HCT116 (cell line): ENCODE data around the gene C2CD2. TPM values are rescaled to one million over a fixed set of nuclear protein-coding genes. Genes with fewer than 3 reads are reported as not detected.

Experiments used
- ATAC-seq: fragments of 200-7000 bp; cut with Tn5 transposase; 2 replicates; pipeline ENCODE4 v1.9.1; 2020; ENCODE audit warnings: mild to moderate bottlenecking, moderate library complexity
- BruUV-seq: library from RNA; stranded (reverse); fragments of 400-500 nt; replicated peaks from 2 replicates; lab custom pipeline; 2021; lab: Mats Ljungman, UMichigan
- CTCF ChIA-PET: fragments of 300-600 bp; sonication (Branson Sonifier 250); formaldehyde crosslinking; loops from one replicate; lab custom pipeline; 2021; ENCODE audit warnings: antibody characterized with exemption; lab: Charles Lee
- POLR2A ChIA-PET: fragments of 300-600, 350-600 bp; sonication (Branson Sonifier 250); formaldehyde crosslinking; loops from one replicate; lab custom pipeline; 2021; ENCODE audit warnings: antibody characterized with exemption; lab: Charles Lee
- RAD21 ChIA-PET, 2 experiments: fragments of 300-600 bp; sonication (Branson Sonifier 250); formaldehyde crosslinking; loops; one replicate each; lab custom pipeline; 2023; ENCODE audit warnings: low total read pairs in 2 of 2; ENCODE audit not compliant: uncharacterized antibody in 2 of 2, unreplicated experiment in 2 of 2, low non-redundant PET in 1 of 2; lab: Charles Lee
- DNase-seq: peaks from one replicate; pipeline ENCODE4 v3.0.0-alpha.2; 2010; ENCODE audit warnings: low read depth, low spot score
- H2AFZ ChIP-seq: fragments of 200-600 bp; shearing (Covaris generic), sonication (generic); 2 replicates; pipeline ENCODE4 v1.6.1; 2017; ENCODE audit warnings: low read depth, mixed run types, mixed read lengths, antibody characterized with exemption, low read length; ENCODE audit not compliant: poor library complexity, severe bottlenecking
- H3K27ac ChIP-seq: 2 replicates; pipeline ENCODE4 v1.5.1; 2012; ENCODE audit warnings: low read depth, low read length
- H3K27me3 ChIP-seq: fragments of 200-600 bp; sonication (generic); 2 replicates; pipeline ENCODE4 v1.6.1; 2016; ENCODE audit warnings: mixed run types, low read length, mixed read lengths; ENCODE audit not compliant: insufficient read depth
- H3K36me3 ChIP-seq, 2 experiments: fragments of 200-500 bp in 1 of 2; fragments of 200-600 bp in 1 of 2; sonication (Bioruptor generic) in 1 of 2; sonication (generic) in 1 of 2; 2 replicates each; pipeline versions ENCODE4 v1.5.1 to v1.6.1; 2014 to 2016; ENCODE audit warnings: low read length in 2 of 2, inconsistent platforms in 1 of 2, mixed read lengths in 1 of 2, mixed run types in 1 of 2; ENCODE audit not compliant: insufficient read depth in 2 of 2, control insufficient read depth in 1 of 2
- H3K4me1 ChIP-seq, 2 experiments: fragments of 200-600 bp in 1 of 2; sonication (generic) in 1 of 2; 2 replicates each; pipeline versions ENCODE4 v1.5.1 to v1.6.1; 2012 to 2017; ENCODE audit warnings: low read length in 2 of 2, inconsistent platforms in 1 of 2, mild to moderate bottlenecking in 1 of 2, mixed read lengths in 1 of 2, mixed run types in 1 of 2, moderate library complexity in 1 of 2; ENCODE audit not compliant: insufficient read depth in 2 of 2, control insufficient read depth in 1 of 2
- H3K4me2 ChIP-seq: fragments of 200-600 bp; sonication (generic); 2 replicates; pipeline ENCODE4 v1.6.1; 2017; ENCODE audit warnings: mixed run types, low read length, mixed read lengths
- H3K4me3 ChIP-seq, 2 experiments: fragments of 200-600 bp in 1 of 2; sonication (generic) in 1 of 2; replicated peaks in 1 of 2; 2 replicates each; pipeline ENCODE4 v1.5.1; 2011 to 2016; ENCODE audit warnings: low read length in 2 of 2, control low read depth in 1 of 2, low read depth in 1 of 2, mild to moderate bottlenecking in 1 of 2, mixed read lengths in 1 of 2, mixed run types in 1 of 2
- H3K79me2 ChIP-seq: fragments of 200-600 bp; sonication (generic); 2 replicates; pipeline ENCODE4 v1.6.1; 2017; ENCODE audit warnings: mild to moderate bottlenecking, mixed run types, low read length, moderate library complexity, mixed read lengths; ENCODE audit not compliant: insufficient read depth
- H3K9ac ChIP-seq: fragments of 200-600 bp; sonication (generic); 2 replicates; pipeline ENCODE4 v1.6.1; 2016; ENCODE audit warnings: low read length, mixed read lengths
- H3K9me2 ChIP-seq: fragments of 200-600 bp; sonication (generic), shearing (Covaris generic); 2 replicates; pipeline ENCODE4 v1.6.1; 2017; ENCODE audit warnings: mixed run types, mild to moderate bottlenecking, moderate library complexity; ENCODE audit not compliant: insufficient read depth
- H3K9me3 ChIP-seq, 2 experiments: fragments of 200-500 bp in 1 of 2; fragments of 200-600 bp in 1 of 2; sonication (Bioruptor generic) in 1 of 2; sonication (generic) in 1 of 2; 2 replicates each; pipeline ENCODE4 v1.6.1; 2014 to 2017; ENCODE audit warnings: low read length in 2 of 2, mixed read lengths in 2 of 2, inconsistent platforms in 1 of 2, low read depth in 1 of 2, mild to moderate bottlenecking in 1 of 2, mixed run types in 1 of 2, moderate library complexity in 1 of 2; ENCODE audit not compliant: control insufficient read depth in 1 of 2, insufficient read depth in 1 of 2
- H4K20me1 ChIP-seq: fragments of 200-600 bp; sonication (generic), shearing (Covaris generic); 2 replicates; pipeline ENCODE4 v1.6.1; 2017; ENCODE audit warnings: mixed run types, mild to moderate bottlenecking, moderate library complexity; ENCODE audit not compliant: insufficient read depth
- CBX3 ChIP-seq: IDR thresholded peaks from 2 replicates; pipeline ENCODE4 v1.6.1; 2012; ENCODE audit warnings: low read depth
- ELF1 ChIP-seq: IDR thresholded peaks from 2 replicates; pipeline ENCODE4 v1.6.1; 2012; ENCODE audit warnings: low read depth, borderline replicate concordance
- POLR2AphosphoS5 ChIP-seq: IDR thresholded peaks from 2 replicates; pipeline ENCODE4 v1.6.1; 2011; ENCODE audit warnings: mild to moderate bottlenecking, low read depth, low read length, moderate library complexity
- SIN3A ChIP-seq: IDR thresholded peaks from 2 replicates; pipeline ENCODE4 v1.6.1; 2012; ENCODE audit warnings: low read depth
- intact Hi-C: fragments of 100-400 bp; cut with micrococcal nuclease; formaldehyde crosslinking; loops from 2 replicates; pipeline ENCODE4 v1.10.0; 2022
- total RNA-seq: library from RNA; stranded (reverse); gene quantifications from one replicate; pipeline ENCODE4 v1.2.1, GENCODE V29; 2021; ENCODE audit not compliant: unreplicated experiment
- TF ChIP-seq, protein P1 (sequence below): IDR thresholded peaks from 2 replicates; pipeline ENCODE4 v1.6.1; 2012
- TF ChIP-seq, protein P2 (sequence below): IDR thresholded peaks from 2 replicates; pipeline ENCODE4 v1.6.1; 2012

Gene C2CD2
- total RNA-seq, 1 experiment from 2014 or later, result 22.0 TPM

DNA sequence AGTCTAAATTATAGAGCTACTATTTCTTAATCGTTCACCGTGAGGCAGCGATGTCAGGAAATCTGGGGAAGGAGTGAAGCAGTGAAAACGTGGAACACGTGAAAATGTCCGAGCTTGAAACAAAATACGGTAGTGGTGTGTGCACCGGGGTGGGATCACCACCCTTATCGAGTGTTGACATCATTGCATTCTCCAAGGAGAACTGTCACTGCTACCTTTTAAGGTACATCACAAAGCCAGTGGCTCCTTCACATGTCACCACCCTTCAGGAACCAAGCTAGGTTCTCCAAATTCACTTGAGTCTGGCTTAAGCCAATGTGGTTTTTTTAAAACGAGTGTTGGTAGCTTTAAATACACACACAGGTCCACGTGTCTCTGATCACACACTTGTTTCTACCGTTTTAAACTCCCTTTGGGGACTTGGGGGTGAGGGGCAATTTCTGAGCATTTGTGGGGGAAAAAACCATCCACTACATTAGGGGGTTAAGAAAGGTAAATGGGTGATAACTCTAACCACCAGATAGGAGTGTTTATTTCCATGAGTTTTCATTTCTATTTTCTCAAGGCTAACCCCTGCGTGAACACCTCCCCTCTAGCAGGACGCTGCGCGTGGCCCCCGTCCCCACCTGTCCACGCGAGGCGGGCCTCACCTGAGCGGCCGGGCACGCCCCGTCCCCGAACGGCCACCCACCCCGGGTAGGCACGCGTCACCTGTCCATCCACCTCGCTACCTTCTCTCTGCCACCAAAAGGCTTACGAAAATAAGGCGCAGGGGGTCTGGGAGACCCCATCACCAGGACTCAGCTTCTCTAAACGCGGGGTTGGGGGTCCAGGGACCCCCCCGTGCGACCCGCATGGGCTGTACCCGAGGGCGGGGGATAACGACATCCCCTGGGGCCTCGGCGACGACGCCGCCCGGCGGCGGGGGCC, 75.7 kb downstream of the C2CD2 start:
- no peak; the same call in 1 of the 2 replicates for TF ChIP-seq SIN3A
- no peak; the same call in 1 of the 2 replicates for TF ChIP-seq POLR2AphosphoS5
- TF ChIP-seq ELF1, result no peak
- TF ChIP-seq, protein P1, sequence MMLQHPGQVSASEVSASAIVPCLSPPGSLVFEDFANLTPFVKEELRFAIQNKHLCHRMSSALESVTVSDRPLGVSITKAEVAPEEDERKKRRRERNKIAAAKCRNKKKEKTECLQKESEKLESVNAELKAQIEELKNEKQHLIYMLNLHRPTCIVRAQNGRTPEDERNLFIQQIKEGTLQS, result no peak
- TF ChIP-seq CBX3, result no peak
- TF ChIP-seq, protein P2, sequence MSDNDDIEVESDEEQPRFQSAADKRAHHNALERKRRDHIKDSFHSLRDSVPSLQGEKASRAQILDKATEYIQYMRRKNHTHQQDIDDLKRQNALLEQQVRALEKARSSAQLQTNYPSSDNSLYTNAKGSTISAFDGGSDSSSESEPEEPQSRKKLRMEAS, result peak; percentile 19; the same call in 1 of the 2 replicates
- ChIA-PET CTCF (interaction anchor here (1.3 to 1.5 kb wide), 2 partner anchors 239 to 265 kb away, joined by 5 to 6 read pairs; no protein-coding TSS in a partner anchor), POLR2A (no interaction called here), RAD21 (no interaction called here)
- intact Hi-C loops, result loop anchor here (2.0 to 10.0 kb wide), 4 partner anchors 61 to 237 kb away; partner anchors contain the start of gene C2CD2
- BruUV-seq, result TSS peak; percentile 57
- H3K79me2 ChIP-seq, result peaks cover 51% of the 10 kb centered on the region
- H3K4me2 ChIP-seq, result peak overlapping the region; percentile 85
- H3K9me3 ChIP-seq, result no peaks in the 10 kb centered on the region
- no peak overlapping the region for H2AFZ ChIP-seq
- no peaks in the 10 kb centered on the region for H3K36me3 ChIP-seq
- DNase-seq (no peak), ATAC-seq (peak; percentile 58)
- peaks cover 8 to 25% of the 10 kb centered on the region in 2 experiments for H3K4me1 ChIP-seq
- H4K20me1 ChIP-seq, result no peaks in the 10 kb centered on the region
- no peaks in the 10 kb centered on the region for H3K27me3 ChIP-seq
- no peaks in the 10 kb centered on the region for H3K9me2 ChIP-seq
- H3K9ac ChIP-seq, result peak overlapping the region; percentile 88
- peak overlapping the region; percentile 70 to 77 for H3K4me3 ChIP-seq
- H3K27ac ChIP-seq, result peak overlapping the region; percentile 94
